ENCODE data around the gene WWC2.

- TF ChIP-seq POLR2A (IDR thresholded peaks at IDR 0.05; ENCODE audit: low read length), result no peak
- no peak for TF ChIP-seq GATA1 (IDR thresholded peaks at IDR 0.05; ENCODE audit: low read depth, low read length)
Observed at GRCh38 chr4:183175631-183176232, 76.7 kb downstream of the WWC2 start.

Measured in erythroblast (primary cell).